GM21381 (cell line): ENCODE results near the gene STARD9.

Experiments used
- ATAC-seq: cut with Tn5 transposase; IDR thresholded peaks from one replicate; pipeline ENCODE4 v1.9.1; 2021; ENCODE audit warnings: mild to moderate bottlenecking, moderate library complexity; ENCODE audit not compliant: unreplicated experiment

Gene STARD9

DNA sequence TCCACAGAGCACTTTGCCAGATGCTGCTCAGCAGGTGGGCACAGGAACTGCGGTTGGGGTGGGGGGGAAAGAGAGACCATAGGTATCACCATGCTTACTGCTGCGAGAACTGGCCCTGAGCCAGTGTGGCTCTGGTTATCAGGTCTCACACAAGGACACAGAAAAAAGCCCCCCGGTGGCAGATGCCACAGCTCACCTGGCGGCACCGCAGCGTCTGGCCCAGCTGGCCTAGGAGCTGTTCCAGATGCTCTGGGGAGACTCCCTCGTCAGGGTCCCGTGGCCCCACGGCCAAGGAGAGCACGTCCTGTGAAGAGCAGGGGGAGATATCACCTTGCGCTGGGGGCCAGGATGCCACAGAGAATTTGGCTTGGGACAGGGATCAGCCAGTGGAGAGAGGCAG lies 150.7 kb downstream of the STARD9 start:
- ATAC-seq: no peak

DNA sequence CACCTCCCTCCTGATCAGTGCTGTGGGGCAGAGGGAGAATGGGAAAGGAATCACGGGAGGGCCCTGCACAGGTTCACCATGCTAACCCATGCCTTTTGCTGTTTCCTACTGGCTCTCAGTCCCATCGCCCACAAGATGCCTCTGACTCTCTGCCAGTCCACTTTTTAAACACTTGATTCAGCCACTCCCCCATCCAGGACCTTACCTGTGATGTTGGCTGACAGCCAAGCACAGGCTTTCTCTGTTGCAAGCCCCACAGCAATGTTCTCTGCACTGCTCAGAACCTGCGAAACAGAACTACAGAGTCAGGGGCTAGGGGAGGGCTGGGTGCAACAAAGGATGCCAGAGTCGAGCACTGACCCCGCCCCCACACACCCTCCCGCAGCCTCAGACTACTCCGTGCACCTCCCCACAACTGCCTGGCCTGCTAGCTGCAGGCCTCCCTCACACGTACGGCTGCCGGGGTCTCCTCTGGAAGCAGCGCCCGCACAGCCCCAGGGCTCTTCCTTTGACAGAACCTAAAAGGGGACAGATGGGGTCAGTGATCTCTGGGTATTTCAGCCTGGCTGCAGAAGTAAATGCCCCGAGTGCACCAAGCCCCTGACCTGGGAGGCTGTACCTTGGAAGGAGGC lies 152.5 kb downstream of the STARD9 start:
- ATAC-seq: no peak

DNA sequence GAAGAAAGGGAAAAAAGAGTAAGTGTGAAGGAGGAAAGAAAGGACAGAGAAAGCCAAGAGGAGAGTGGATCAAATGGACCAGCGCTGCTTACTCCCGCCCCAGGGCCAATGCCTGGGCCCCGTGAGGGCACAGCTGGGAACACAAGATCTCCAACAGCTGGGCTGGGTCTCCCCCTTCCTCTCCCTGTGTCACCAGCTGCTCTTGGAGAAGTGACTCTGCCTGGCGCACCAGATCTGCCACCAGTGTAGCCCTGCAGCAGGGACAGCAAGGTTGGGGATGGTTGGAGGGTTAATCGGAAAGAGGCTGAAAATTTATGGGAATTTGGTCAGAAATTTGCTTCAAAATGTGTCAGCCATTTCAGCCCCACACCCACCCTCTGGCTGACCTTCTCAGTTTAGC lies 153.2 kb downstream of the STARD9 start:
- ATAC-seq: no peak

DNA sequence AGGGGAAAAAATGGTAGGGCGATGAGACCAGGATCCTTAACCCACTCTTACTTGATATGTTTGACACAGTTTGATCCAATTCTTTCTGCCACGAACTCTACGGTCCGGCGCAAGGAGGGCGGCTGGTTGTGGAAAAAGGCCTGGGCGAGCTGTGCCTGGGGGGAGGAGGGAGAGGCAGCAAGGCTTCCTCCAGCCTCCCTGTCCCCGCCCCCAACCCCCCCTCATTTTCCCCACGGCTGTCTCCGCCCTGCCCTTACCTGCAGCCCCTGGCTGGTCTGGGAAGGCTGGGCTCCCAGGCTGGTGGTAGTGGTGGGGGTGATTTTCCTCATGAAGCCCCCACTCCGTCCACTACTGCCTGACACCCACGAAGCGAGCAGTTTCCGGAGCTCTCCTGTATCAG lies 153.6 kb downstream of the STARD9 start:
- no peak for ATAC-seq

DNA sequence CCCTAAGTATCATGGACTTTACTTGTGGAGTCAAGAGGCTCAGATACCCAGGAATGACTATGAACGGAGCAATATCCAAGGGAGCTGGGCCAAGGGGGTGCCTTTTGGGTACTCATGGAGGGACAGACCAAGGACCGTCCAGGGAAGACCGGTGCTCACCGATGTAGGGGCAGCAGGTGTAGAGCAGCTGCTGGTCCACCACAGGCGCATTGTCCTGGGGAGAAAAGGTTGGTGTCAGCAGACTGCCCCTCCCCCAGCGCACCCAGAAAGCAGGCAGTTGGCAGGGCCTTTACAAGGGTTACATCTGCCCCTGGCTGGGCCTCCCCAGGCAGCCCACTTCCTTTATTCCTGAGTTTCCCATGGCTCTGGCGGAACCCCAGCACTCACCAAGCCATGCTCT lies 154.0 kb downstream of the STARD9 start:
- no peak for ATAC-seq

- ATAC-seq: no peak
Measured at GRCh38 chr15:42730135-42730534, 154.7 kb downstream of the STARD9 start.

DNA sequence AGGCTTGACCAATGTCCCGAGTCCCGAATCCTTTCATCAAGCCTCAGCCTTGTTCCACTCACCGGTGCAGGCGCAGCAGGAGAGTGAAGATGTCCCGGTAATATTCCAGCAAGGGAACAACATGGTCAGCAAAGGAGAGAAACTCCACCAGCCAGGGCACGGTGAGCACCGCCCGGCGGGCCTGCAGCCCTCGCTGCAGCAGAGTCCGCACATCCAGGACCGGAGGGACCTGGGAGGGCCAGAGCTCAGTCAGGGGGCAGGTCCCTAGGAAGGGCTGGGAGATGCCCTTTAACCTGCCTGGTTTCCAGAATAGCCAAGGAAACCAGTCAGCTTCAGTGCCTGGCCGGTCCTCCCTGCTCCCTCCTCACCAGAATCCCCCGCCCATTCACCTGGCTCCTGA lies 155.1 kb downstream of the STARD9 start:
- ATAC-seq: no peak

GRCh38 chr15:42731461-42731860 lies 156.1 kb downstream of the STARD9 start:
- no peak for ATAC-seq

DNA sequence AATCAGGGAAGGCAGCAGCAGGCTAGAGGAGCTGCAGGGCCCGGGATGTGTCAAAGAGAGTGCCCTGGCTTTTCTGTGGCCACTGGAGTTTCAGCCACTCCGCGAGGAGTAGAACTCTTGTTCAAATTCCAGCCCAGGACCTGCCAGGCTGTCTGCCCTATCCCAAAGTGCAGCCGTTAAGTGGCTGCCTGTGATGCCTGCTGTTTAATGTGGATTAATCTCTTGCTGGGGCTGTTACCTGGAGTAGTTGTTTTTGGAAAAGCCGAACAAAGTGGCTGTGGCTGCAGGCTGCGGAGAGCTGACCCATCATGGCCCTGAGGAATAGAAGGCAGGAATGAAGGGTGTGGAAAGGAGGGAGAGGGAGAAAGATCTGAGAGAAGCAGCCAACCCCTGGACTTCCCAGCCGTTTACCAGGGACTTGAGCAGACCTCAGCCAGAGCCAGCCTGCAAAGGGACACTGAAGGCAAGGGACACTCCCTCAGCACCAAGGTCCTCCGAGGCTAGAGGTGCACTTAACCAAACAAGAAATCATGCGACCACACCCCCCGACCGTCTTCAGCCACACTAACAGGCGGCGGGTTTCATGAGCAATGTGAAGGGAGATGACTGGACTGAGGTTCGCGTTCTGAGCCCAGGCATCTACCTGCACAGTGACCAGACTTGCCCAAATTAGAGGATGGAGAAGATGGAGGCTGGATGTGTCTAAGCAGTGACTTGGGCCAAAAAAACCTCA lies 156.9 kb downstream of the STARD9 start:
- no peak for ATAC-seq

- ATAC-seq: no peak
Measured at GRCh38 chr15:42733027-42733426, 157.6 kb downstream of the STARD9 start.

DNA sequence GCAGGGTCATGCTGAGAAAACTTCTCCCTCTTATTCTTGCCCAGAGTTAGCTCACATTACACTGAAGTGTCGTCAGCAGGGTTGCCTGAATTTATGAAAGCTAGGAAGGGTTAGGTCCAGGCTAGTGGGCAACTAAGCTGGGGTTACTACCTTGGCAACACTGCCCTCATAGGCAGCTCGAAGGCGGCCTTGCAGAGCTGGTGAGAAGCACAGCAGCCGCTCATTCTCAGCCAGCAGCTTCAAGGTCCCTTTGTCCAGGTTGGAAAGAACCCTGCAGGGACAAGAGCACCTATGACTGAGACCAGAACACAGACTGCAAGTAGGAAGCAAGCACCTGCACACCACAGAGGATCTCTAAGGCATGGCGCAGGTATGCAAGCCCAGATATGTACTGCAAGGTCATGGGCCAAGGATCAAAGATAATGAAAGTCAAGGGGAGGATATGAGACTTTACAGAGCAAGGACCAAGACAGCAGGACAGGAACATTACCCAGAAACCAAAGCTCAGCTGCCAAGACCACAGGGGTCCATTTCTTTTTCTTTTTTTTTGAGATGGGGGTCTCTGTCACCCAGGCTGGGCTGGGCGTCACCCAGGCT lies 158.8 kb downstream of the STARD9 start:
- no peak for ATAC-seq

GRCh38 chr15:42735382-42736165 lies 160.2 kb downstream of the STARD9 start:
- no peak for ATAC-seq

GRCh38 chr15:42736178-42736792 lies 160.9 kb downstream of the STARD9 start:
- peak; percentile 33 for ATAC-seq

- peak; percentile 78 for ATAC-seq
Measured at GRCh38 chr15:42736793-42737528, 161.6 kb downstream of the STARD9 start, which contains the start of gene CDAN1. Gene CDAN1, minus strand, starts transcription at chr15:42737128. Its CDS starts 26 bp downstream, at chr15:42737102.

DNA sequence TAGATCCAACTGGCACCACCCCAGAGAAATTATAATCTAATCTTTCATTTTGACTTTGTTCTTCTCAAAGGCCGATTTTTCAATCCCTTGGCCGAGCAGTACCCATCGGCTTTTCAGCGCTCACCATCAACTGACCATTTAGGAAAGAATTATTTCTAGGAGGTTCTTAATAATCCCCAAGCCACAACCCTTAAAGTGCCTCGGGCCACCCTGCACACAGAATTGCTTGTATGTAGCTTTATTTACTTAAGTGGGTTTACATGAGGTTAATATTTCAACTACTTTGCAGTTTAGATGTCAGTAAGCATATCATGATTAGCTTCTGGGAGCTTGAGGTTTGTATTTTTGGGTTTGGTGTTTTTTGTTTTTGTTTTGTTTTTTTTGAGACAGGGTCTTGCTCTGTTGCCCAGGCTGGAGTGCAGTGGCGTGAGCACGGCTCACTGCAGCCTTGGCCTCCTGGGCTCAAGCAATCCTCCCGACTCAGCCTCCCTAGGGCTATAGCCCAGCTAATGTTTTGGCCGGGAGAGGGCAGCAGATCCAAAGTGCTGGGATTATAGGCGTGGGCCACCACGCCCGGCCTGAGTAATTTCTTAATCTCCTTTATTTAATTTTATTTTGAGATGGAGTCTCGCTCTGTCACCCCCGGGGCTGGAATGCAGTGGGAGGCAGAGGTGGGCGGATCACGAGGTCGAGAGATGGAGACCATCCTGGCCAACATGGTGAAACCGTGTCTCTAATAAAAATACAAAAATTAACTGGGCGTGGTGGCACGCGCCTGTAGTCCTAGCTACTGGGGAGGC lies 162.3 kb downstream of the STARD9 start:
- no peak for ATAC-seq

GRCh38 chr15:42741710-42742109 lies 166.3 kb downstream of the STARD9 start:
- no peak for ATAC-seq

DNA sequence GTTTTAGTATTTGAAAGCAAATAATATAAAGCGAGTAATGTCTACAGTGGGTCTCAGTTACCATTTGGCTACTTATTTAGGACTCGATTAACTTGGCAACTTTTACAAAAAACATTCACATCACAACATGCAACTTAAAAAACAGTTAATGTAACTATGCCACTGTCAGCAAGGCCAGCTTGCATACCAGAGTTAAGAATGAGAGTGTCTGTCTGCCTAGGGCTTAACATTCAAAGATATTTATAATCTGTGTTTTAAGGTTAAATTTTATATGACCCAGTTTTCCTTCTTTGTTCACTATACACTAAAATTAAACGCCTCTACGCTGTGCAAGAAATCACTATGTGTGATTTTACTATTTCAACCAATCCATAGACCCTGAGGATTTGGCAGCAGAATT lies 166.7 kb downstream of the STARD9 start:
- ATAC-seq: no peak

DNA sequence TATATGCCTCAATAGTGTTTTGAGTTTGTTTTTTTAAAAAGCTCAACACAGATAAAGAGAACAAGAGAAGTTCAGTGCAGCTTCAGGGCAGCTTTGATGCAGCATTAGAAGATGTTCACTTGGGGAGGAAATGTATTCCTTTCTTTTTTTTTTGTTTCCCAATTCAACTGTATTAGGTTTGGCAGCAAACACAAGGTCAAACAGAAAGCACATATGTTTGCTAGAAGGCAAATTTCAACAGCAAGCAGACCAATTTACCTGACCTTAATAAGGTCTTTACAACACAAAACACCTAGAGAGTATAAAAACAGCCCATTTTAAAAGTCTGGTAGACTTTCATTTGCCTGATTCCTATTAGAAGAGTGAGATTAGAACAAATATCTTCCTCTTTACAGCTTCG lies 168.8 kb downstream of the STARD9 start:
- ATAC-seq: no peak

GRCh38 chr15:42749266-42749665 lies 173.9 kb downstream of the STARD9 start:
- ATAC-seq: no peak
